Spleen (tissue), 11 donors: ENCODE measurements around the gene C4B. TPM values are rescaled to one million over a fixed set of nuclear protein-coding genes. Genes with fewer than 3 reads are reported as not detected.
A peak's percentile ranks its signal among the peaks of the same experiment; 100 is the strongest.

Experiments used
- DNase-seq: peaks from one replicate; pipeline ENCODE4 v3.0.0-alpha.2; 2020
- H3K27ac ChIP-seq, 8 donors: fragments of 200-600 bp; sonication (generic) in 7 of 8; 1 replicate in 4 of 8; 2 replicates in 4 of 8; pipeline versions ENCODE4 v1.5.0 to v1.8.0; 2016 to 2021; ENCODE audit warnings: inconsistent platforms in 4 of 8, mild to moderate bottlenecking in 4 of 8, moderate library complexity in 1 of 8
- H3K27me3 ChIP-seq, 7 donors: fragments of 200-600 bp; sonication (generic) in 6 of 7; replicated peaks in 1 of 7; 1 replicate in 4 of 7; 2 replicates in 3 of 7; pipeline versions ENCODE4 v1.5.0 to v1.8.0; 2016 to 2021; ENCODE audit warnings: inconsistent platforms in 3 of 7, mild to moderate bottlenecking in 1 of 7
- H3K36me3 ChIP-seq, 6 donors: fragments of 200-600 bp; sonication (generic) in 5 of 6; 1 replicate in 4 of 6; 2 replicates in 2 of 6; pipeline versions ENCODE4 v1.5.0 to v1.8.0; 2016 to 2021; ENCODE audit warnings: inconsistent platforms in 2 of 6
- H3K4me1 ChIP-seq, 6 donors: fragments of 200-600 bp; sonication (generic) in 5 of 6; 1 replicate in 3 of 6; 2 replicates in 3 of 6; pipeline versions ENCODE4 v1.5.0 to v1.8.0; 2016 to 2021; ENCODE audit warnings: inconsistent platforms in 3 of 6
- H3K4me3 ChIP-seq, 8 donors: fragments of 200-600 bp; sonication (generic) in 7 of 8; 1 replicate in 4 of 8; 2 replicates in 4 of 8; pipeline versions ENCODE4 v1.5.0 to v1.8.0; 2016 to 2021; ENCODE audit warnings: inconsistent platforms in 4 of 8, mild to moderate bottlenecking in 4 of 8, moderate library complexity in 2 of 8
- H3K9me3 ChIP-seq, 8 donors: fragments of 200-600 bp; sonication (generic) in 7 of 8; 1 replicate in 4 of 8; 2 replicates in 4 of 8; pipeline versions ENCODE4 v1.5.0 to v1.8.0; 2016 to 2021; ENCODE audit warnings: inconsistent platforms in 4 of 8
- CTCF ChIP-seq, 11 experiments: fragments of 200-600 bp in 7 of 11; fragments of 450-650 bp in 4 of 11; sonication (generic) in 4 of 11; IDR thresholded peaks in 8 of 11; conservative IDR thresholded peaks in 3 of 11; 1 replicate in 7 of 11; 2 replicates in 4 of 11; pipeline versions ENCODE4 v1.4.0 to v1.8.0; 2016 to 2021; ENCODE audit warnings: antibody characterized with exemption in 11 of 11, inconsistent platforms in 4 of 11, mild to moderate bottlenecking in 1 of 11
- POLR2A ChIP-seq, 3 donors: fragments of 450-650 bp; IDR thresholded peaks; one replicate each; pipeline ENCODE4 v1.5.1; 2017; ENCODE audit warnings: antibody characterized with exemption in 3 of 3, mild to moderate bottlenecking in 1 of 3
- POLR2AphosphoS5 ChIP-seq, 3 donors: sonication (generic); formaldehyde crosslinking; IDR thresholded peaks; one replicate each; pipeline ENCODE4 v1.5.1; 2017; ENCODE audit warnings: antibody characterized with exemption in 3 of 3
- WGBS, 5 donors: extraction: QIAGEN DNeasy Blood & Tissue Kit in 3 of 5; methylation state at CpG; one replicate each; pipeline versions ENCODE4 v1.1.5 to v1.1.7; 2013 to 2018; 5-methylcytosine and 5-hydroxymethylcytosine counted together
- intact Hi-C: fragments of 100-400 bp; cut with DNase I; formaldehyde crosslinking; loops from one replicate; pipeline ENCODE4 v1.15.0; 2023; ENCODE audit warnings: low total_unique reads
- polyA plus RNA-seq, 3 donors: library from polyadenylated mRNA; stranded (reverse); fragments of 200-250 nt; gene quantifications; one replicate each; pipeline ENCODE4 v1.2.1, GENCODE V29; 2013
- small RNA-seq, 4 donors: library from RNA; depleted of rRNA; stranded (forward); fragments of <200 nt; gene quantifications; one replicate each; pipeline ENCODE3, GENCODE V24; 2016
- total RNA-seq, 7 donors: library from RNA; depleted of rRNA in 3 of 7; stranded (reverse); fragments of >200 nt in 3 of 7; fragmentation: NEBNext Ultra II Directional in 4 of 7; extraction: Animal tissue kit (Norgen Biotek cat#: 25700) in 4 of 7; gene quantifications; one replicate each; pipeline versions ENCODE4 v1.1.0 to v1.2.1, GENCODE V29; 2016 to 2021
- donor health status: healthy with polysubstance abuse.
- donor health status: DM: no; HTN: no; CAD: no; lungs with moderate emphysema.
- donor health status: DM: no; HTN: no; CAD: no.
- donor health status: Bipolar disorder and iron deficiency.
- donor health status: healthy.
- donor health status: DM: no; HTN: no; CAD: no.
- donor health status: DM: yes; HTN: yes; CAD: no.

C4B gene
- total and polyA plus RNA-seq, 10 donors = 57.8 to 308 (median 103) TPM

GRCh38 chr6:32083812-32084768 is 69.5 kb downstream of the C4B start:
- Histone ChIP-seq H3K36me3 (peaks cover 0 to 37% (median 0%) of the 10 kb centered on the region in 6 donors), H3K4me1 (peaks cover 12 to 52% (median 36%) of the 10 kb centered on the region in 6 donors), H3K9me3 (no peaks in the 10 kb centered on the region), H3K27me3 (peaks cover 0 to 42% (median 13%) of the 10 kb centered on the region in 7 donors), H3K27ac (peak overlapping the region in 5 of 8 donors; percentile 54 to 71 (median 69)), H3K4me3 (no peak overlapping the region)
- 91 to 95% (median 93%) methylated on average over 22 of the region's 22 CpGs for WGBS, 5 donors
- no peak for DNase-seq
- TF ChIP-seq POLR2A (IDR thresholded peaks at IDR 0.05) (no peak), CTCF (IDR thresholded peaks at IDR 0.05 in 8 of 11, conservative IDR thresholded peaks at IDR 0.05 in 3 of 11) (no peak), POLR2AphosphoS5 (IDR thresholded peaks at IDR 0.05) (peak in 1 of 3 donors; percentile 9)
- intact Hi-C loops = no loop called here

GRCh38 chr6:32084780-32085179 is 70.2 kb downstream of the C4B start:
- no peak overlapping the region for H3K4me3 ChIP-seq
- no peaks in the 10 kb centered on the region for H3K9me3 ChIP-seq
- H3K27me3 ChIP-seq = peaks cover 0 to 42% (median 13%) of the 10 kb centered on the region in 7 donors
- H3K27ac ChIP-seq = peak overlapping the region in 1 of 8 donors; percentile 65
- DNase-seq = no peak
- intact Hi-C loops = no loop called here
- H3K36me3 ChIP-seq = peaks cover 0 to 30% (median 0%) of the 10 kb centered on the region in 6 donors
- no peak for TF ChIP-seq POLR2AphosphoS5 (IDR thresholded peaks at IDR 0.05)
- TF ChIP-seq CTCF (IDR thresholded peaks at IDR 0.05 in 8 of 11, conservative IDR thresholded peaks at IDR 0.05 in 3 of 11) = no peak
- no peak for TF ChIP-seq POLR2A (IDR thresholded peaks at IDR 0.05)
- 83 to 100% (median 90%) methylated on average over 2 of the region's 2 CpGs for WGBS, 5 donors
- H3K4me1 ChIP-seq = peaks cover 12 to 52% (median 36%) of the 10 kb centered on the region in 6 donors

Small RNA genes lying within 50 kb of the gene (small RNA-seq; reads per million reads assigned to genes)
- 0 reads per million in 4 donors for gene RNA5SP206

Other genes with a start within 250 kb of the C4B start
- gene VWA7, start 237.5 kb upstream of the C4B start, total RNA-seq = 1 to 10 TPM in 4 of 7 donors, under 1 TPM in 2, not detected in 1; 0.68 to 2.6 (median 1.3) TPM
- gene VWA7, start 237.5 kb upstream of the C4B start, polyA plus RNA-seq = 1 to 10 TPM in 1 of 3 donors, under 1 TPM in 2; 0.09 to 1.2 (median 0.11) TPM
- 10 to 100 TPM; 32.4 to 97.3 (median 62.5) TPM for gene VARS1, start 219.0 kb upstream of the C4B start, total RNA-seq
- 10 to 100 TPM; 31.1 to 49.0 (median 38.3) TPM for gene VARS1, start 219.0 kb upstream of the C4B start, polyA plus RNA-seq
- gene LSM2, start 207.8 kb upstream of the C4B start, total RNA-seq = 10 to 100 TPM; 35.9 to 54.4 (median 42.9) TPM
- 10 to 100 TPM; 74.5 to 98.9 (median 80.4) TPM for gene LSM2, start 207.8 kb upstream of the C4B start, polyA plus RNA-seq
- gene HSPA1L, start 199.5 kb upstream of the C4B start, total RNA-seq = 1 to 10 TPM; 2.6 to 3.7 (median 3.1) TPM
- 1 to 10 TPM in 2 of 3 donors, under 1 TPM in 1; 0.93 to 1.9 (median 1.0) TPM for gene HSPA1L, start 199.5 kb upstream of the C4B start, polyA plus RNA-seq
- 100 to 1,000 TPM in 6 of 7 donors, 10 to 100 TPM in 1; 97.7 to 384 (median 127) TPM for gene HSPA1A, start 199.3 kb upstream of the C4B start, total RNA-seq
- 10 to 100 TPM; 16.4 to 58.5 (median 27.7) TPM for gene HSPA1A, start 199.3 kb upstream of the C4B start, polyA plus RNA-seq
- 100 to 1,000 TPM in 1 of 7 donors, 10 to 100 TPM in 6; 40.4 to 372 (median 48.3) TPM for gene HSPA1B, start 187.1 kb upstream of the C4B start, total RNA-seq
- 10 to 100 TPM in 1 of 3 donors, 1 to 10 TPM in 2; 7.4 to 20.6 (median 8.7) TPM for gene HSPA1B, start 187.1 kb upstream of the C4B start, polyA plus RNA-seq
- 10 to 100 TPM; 28.6 to 60.7 (median 39.0) TPM for gene NEU1, start 152.0 kb upstream of the C4B start, total RNA-seq
- 10 to 100 TPM; 14.0 to 22.6 (median 19.4) TPM for gene NEU1, start 152.0 kb upstream of the C4B start, polyA plus RNA-seq
- gene SLC44A4, start 135.8 kb upstream of the C4B start, total RNA-seq = 1 to 10 TPM; 1.0 to 5.9 (median 3.3) TPM
- under 1 TPM; 0.20 to 0.83 (median 0.26) TPM for gene SLC44A4, start 135.8 kb upstream of the C4B start, polyA plus RNA-seq
- 10 to 100 TPM; 38.6 to 60.7 (median 49.0) TPM for gene EHMT2, start 117.1 kb upstream of the C4B start, total RNA-seq
- gene EHMT2, start 117.1 kb upstream of the C4B start, polyA plus RNA-seq = 10 to 100 TPM; 36.5 to 66.1 (median 57.7) TPM
- 1 to 10 TPM; 1.3 to 4.6 (median 4.2) TPM for gene ZBTB12, start 112.7 kb upstream of the C4B start, total RNA-seq
- gene ZBTB12, start 112.7 kb upstream of the C4B start, polyA plus RNA-seq = 1 to 10 TPM; 1.5 to 4.3 (median 2.4) TPM
- 100 to 1,000 TPM in 2 of 7 donors, 10 to 100 TPM in 5; 62.5 to 173 (median 83.2) TPM for gene C2, start 87.1 kb upstream of the C4B start, total RNA-seq
- gene C2, start 87.1 kb upstream of the C4B start, polyA plus RNA-seq = 10 to 100 TPM; 17.2 to 28.4 (median 25.4) TPM
- gene CFB, start 68.7 kb upstream of the C4B start, total RNA-seq = 10 to 100 TPM in 6 of 7 donors, 1 to 10 TPM in 1; 5.4 to 35.8 (median 20.1) TPM
- gene CFB, start 68.7 kb upstream of the C4B start, polyA plus RNA-seq = 10 to 100 TPM; 24.1 to 31.2 (median 24.3) TPM
- gene NELFE, start 55.8 kb upstream of the C4B start, total RNA-seq = 10 to 100 TPM; 37.4 to 50.7 (median 44.8) TPM
- 10 to 100 TPM; 35.0 to 47.1 (median 45.3) TPM for gene NELFE, start 55.8 kb upstream of the C4B start, polyA plus RNA-seq
- 100 to 1,000 TPM in 1 of 7 donors, 10 to 100 TPM in 6; 52.1 to 102 (median 75.7) TPM for gene SKIC2, start 55.6 kb upstream of the C4B start, total RNA-seq
- gene SKIC2, start 55.6 kb upstream of the C4B start, polyA plus RNA-seq = 100 to 1,000 TPM in 2 of 3 donors, 10 to 100 TPM in 1; 61.8 to 107 (median 102) TPM
- gene DXO, start 42.7 kb upstream of the C4B start, total RNA-seq = 10 to 100 TPM; 21.0 to 34.3 (median 26.2) TPM
- gene DXO, start 42.7 kb upstream of the C4B start, polyA plus RNA-seq = 10 to 100 TPM; 19.1 to 28.1 (median 26.3) TPM
- gene C4A, start 32.7 kb upstream of the C4B start, total RNA-seq = 100 to 1,000 TPM; 101 to 332 (median 166) TPM
- 10 to 100 TPM; 50.1 to 58.3 (median 53.5) TPM for gene C4A, start 32.7 kb upstream of the C4B start, polyA plus RNA-seq
- 10 to 100 TPM in 2 of 7 donors, 1 to 10 TPM in 5; 4.9 to 14.3 (median 7.1) TPM for gene CYP21A2, start 23.6 kb downstream of the C4B start, total RNA-seq
- gene CYP21A2, start 23.6 kb downstream of the C4B start, polyA plus RNA-seq = 1 to 10 TPM in 2 of 3 donors, under 1 TPM in 1; 0.97 to 2.4 (median 2.2) TPM
- 100 to 1,000 TPM in 2 of 7 donors, 10 to 100 TPM in 5; 37.6 to 117 (median 72.7) TPM for gene TNXB, start 94.5 kb downstream of the C4B start, total RNA-seq
- 10 to 100 TPM; 13.7 to 39.3 (median 32.5) TPM for gene TNXB, start 94.5 kb downstream of the C4B start, polyA plus RNA-seq
- gene ATF6B, start 113.5 kb downstream of the C4B start, total RNA-seq = 100 to 1,000 TPM in 4 of 7 donors, 10 to 100 TPM in 3; 79.1 to 126 (median 101) TPM
- gene ATF6B, start 113.5 kb downstream of the C4B start, polyA plus RNA-seq = 10 to 100 TPM; 45.3 to 72.7 (median 46.2) TPM
- gene FKBPL, start 115.5 kb downstream of the C4B start, total RNA-seq = 1 to 10 TPM; 2.9 to 5.8 (median 4.3) TPM
- gene FKBPL, start 115.5 kb downstream of the C4B start, polyA plus RNA-seq = 1 to 10 TPM; 4.7 to 6.1 (median 6.0) TPM
- 1 to 10 TPM in 2 of 7 donors, under 1 TPM in 5; 0.28 to 1.7 (median 0.85) TPM for gene PRRT1, start 137.1 kb downstream of the C4B start, total RNA-seq
- 1 to 10 TPM; 1.1 to 2.3 (median 1.9) TPM for gene PRRT1, start 137.1 kb downstream of the C4B start, polyA plus RNA-seq
- 10 to 100 TPM; 12.7 to 26.7 (median 19.2) TPM for gene PPT2, start 139.3 kb downstream of the C4B start, total RNA-seq
- gene PPT2, start 139.3 kb downstream of the C4B start, polyA plus RNA-seq = 1 to 10 TPM; 2.3 to 7.6 (median 3.7) TPM
- 10 to 100 TPM in 3 of 7 donors, 1 to 10 TPM in 4; 4.4 to 17.4 (median 9.9) TPM for gene EGFL8, start 149.8 kb downstream of the C4B start, total RNA-seq
- 10 to 100 TPM in 2 of 3 donors, 1 to 10 TPM in 1; 6.8 to 32.8 (median 30.5) TPM for gene EGFL8, start 149.8 kb downstream of the C4B start, polyA plus RNA-seq
- gene AGPAT1, start 161.3 kb downstream of the C4B start, total RNA-seq = 10 to 100 TPM; 27.9 to 39.7 (median 35.6) TPM
- 10 to 100 TPM; 13.6 to 23.3 (median 18.4) TPM for gene AGPAT1, start 161.3 kb downstream of the C4B start, polyA plus RNA-seq
- 10 to 100 TPM; 36.0 to 70.3 (median 46.0) TPM for gene RNF5, start 163.6 kb downstream of the C4B start, total RNA-seq
- gene RNF5, start 163.6 kb downstream of the C4B start, polyA plus RNA-seq = 10 to 100 TPM; 52.2 to 77.8 (median 69.9) TPM
- gene AGER, start 169.5 kb downstream of the C4B start, total RNA-seq = 10 to 100 TPM in 6 of 7 donors, 1 to 10 TPM in 1; 7.4 to 32.9 (median 21.3) TPM
- 10 to 100 TPM; 24.1 to 50.9 (median 38.0) TPM for gene AGER, start 169.5 kb downstream of the C4B start, polyA plus RNA-seq
- 100 to 1,000 TPM in 4 of 7 donors, 10 to 100 TPM in 3; 77.6 to 160 (median 130) TPM for gene PBX2, start 175.4 kb downstream of the C4B start, total RNA-seq
- gene PBX2, start 175.4 kb downstream of the C4B start, polyA plus RNA-seq = 10 to 100 TPM; 29.6 to 85.2 (median 41.2) TPM
- gene GPSM3, start 177.8 kb downstream of the C4B start, total RNA-seq = 100 to 1,000 TPM; 140 to 215 (median 187) TPM
- 100 to 1,000 TPM; 202 to 263 (median 233) TPM for gene GPSM3, start 177.8 kb downstream of the C4B start, polyA plus RNA-seq
- gene NOTCH4, start 209.3 kb downstream of the C4B start, total RNA-seq = 10 to 100 TPM; 13.5 to 23.6 (median 18.1) TPM
- 10 to 100 TPM; 20.3 to 38.0 (median 26.4) TPM for gene NOTCH4, start 209.3 kb downstream of the C4B start, polyA plus RNA-seq